Type B pancreatic cell (in vitro differentiated cells): ENCODE results near the gene B4GALT2. TPM values are rescaled to one million over a fixed set of nuclear protein-coding genes. Genes with fewer than 3 reads are reported as not detected.

Experiments used
- DNase-seq: peaks from one replicate; pipeline ENCODE4 v3.0.0; 2021; ENCODE audit warnings: mixed read lengths; ENCODE audit not compliant: unreplicated experiment; ENCODE audit errors: extremely low spot score
- H3K27ac Mint-ChIP-seq: 2 replicates; pipeline ENCODE4 v1.8.0; 2021; ENCODE audit warnings: mild to moderate bottlenecking, mixed read lengths
- H3K27me3 Mint-ChIP-seq: 2 replicates; pipeline ENCODE4 v1.8.0; 2021; ENCODE audit warnings: mixed read lengths
- H3K36me3 Mint-ChIP-seq: 2 replicates; pipeline ENCODE4 v1.8.0; 2021; ENCODE audit warnings: mixed read lengths
- H3K4me1 Mint-ChIP-seq: one replicate; pipeline ENCODE4 v1.8.0; 2021; ENCODE audit warnings: mixed read lengths; ENCODE audit not compliant: unreplicated experiment
- H3K4me3 Mint-ChIP-seq: 2 replicates; pipeline ENCODE4 v1.8.0; 2021; ENCODE audit warnings: mild to moderate bottlenecking, mixed read lengths
- H3K9me3 Mint-ChIP-seq: 2 replicates; pipeline ENCODE4 v1.8.0; 2021; ENCODE audit warnings: mixed read lengths
- total RNA-seq: library from RNA; stranded (reverse); gene quantifications from 2 replicates; pipeline ENCODE4 v1.2.1, GENCODE V29; 2021; ENCODE audit warnings: low replicate concordance
- TF ChIP-seq, protein P1 (sequence below): fragments of 200-600 bp; sonication (generic); conservative IDR thresholded peaks from 2 replicates; pipeline ENCODE4 v1.5.0; 2021; ENCODE audit warnings: antibody characterized with exemption, mild to moderate bottlenecking

B4GALT2 gene
- total RNA-seq, 1 donor from 2014 or later = 54.8 TPM

DNA sequence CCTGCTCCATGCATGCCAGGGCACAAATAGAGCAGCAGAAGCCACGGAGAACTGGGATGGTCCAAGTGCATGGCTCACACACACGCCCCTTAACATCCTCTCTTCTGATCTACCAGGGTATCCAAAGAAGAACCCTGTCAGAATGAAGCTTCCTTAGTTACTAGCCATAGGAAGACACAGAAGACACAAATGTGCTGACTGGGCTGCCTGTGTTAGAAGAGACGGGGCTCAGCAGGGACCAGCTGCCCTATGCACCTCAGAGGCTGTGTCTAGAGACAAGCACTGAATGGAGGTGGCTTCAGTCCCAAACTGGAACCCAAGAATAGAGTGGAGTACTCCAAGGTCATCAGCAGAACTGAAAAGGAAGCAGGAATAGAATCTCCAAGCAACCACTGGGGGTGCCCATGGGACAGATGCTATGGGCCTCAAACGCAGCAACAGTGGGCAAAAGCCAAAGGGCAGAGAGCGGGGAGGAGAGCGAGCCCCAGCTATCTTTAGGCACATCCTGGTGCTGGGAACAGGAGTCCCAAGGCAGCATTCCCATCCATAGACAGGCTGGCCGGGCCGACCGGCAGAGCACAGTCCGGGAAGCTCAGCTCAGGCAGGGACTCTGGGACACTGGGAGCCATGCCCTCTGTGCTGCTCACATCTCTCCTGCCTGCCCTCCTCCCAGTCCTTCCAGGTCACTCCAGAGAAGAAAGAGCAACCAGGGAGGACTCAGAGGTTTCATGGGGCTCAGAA lies 42.7 kb downstream of the B4GALT2 start:
- TF ChIP-seq, protein P1, sequence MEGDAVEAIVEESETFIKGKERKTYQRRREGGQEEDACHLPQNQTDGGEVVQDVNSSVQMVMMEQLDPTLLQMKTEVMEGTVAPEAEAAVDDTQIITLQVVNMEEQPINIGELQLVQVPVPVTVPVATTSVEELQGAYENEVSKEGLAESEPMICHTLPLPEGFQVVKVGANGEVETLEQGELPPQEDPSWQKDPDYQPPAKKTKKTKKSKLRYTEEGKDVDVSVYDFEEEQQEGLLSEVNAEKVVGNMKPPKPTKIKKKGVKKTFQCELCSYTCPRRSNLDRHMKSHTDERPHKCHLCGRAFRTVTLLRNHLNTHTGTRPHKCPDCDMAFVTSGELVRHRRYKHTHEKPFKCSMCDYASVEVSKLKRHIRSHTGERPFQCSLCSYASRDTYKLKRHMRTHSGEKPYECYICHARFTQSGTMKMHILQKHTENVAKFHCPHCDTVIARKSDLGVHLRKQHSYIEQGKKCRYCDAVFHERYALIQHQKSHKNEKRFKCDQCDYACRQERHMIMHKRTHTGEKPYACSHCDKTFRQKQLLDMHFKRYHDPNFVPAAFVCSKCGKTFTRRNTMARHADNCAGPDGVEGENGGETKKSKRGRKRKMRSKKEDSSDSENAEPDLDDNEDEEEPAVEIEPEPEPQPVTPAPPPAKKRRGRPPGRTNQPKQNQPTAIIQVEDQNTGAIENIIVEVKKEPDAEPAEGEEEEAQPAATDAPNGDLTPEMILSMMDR = peak; percentile 16
- Mint-ChIP-seq H3K9me3 (no peaks in the 10 kb centered on the region), H3K4me1 (no peaks in the 10 kb centered on the region), H3K4me3 (no peak overlapping the region), H3K27me3 (no peaks in the 10 kb centered on the region), H3K27ac (no peak overlapping the region), H3K36me3 (peaks cover 9% of the 10 kb centered on the region)
- no peak for DNase-seq

DNA sequence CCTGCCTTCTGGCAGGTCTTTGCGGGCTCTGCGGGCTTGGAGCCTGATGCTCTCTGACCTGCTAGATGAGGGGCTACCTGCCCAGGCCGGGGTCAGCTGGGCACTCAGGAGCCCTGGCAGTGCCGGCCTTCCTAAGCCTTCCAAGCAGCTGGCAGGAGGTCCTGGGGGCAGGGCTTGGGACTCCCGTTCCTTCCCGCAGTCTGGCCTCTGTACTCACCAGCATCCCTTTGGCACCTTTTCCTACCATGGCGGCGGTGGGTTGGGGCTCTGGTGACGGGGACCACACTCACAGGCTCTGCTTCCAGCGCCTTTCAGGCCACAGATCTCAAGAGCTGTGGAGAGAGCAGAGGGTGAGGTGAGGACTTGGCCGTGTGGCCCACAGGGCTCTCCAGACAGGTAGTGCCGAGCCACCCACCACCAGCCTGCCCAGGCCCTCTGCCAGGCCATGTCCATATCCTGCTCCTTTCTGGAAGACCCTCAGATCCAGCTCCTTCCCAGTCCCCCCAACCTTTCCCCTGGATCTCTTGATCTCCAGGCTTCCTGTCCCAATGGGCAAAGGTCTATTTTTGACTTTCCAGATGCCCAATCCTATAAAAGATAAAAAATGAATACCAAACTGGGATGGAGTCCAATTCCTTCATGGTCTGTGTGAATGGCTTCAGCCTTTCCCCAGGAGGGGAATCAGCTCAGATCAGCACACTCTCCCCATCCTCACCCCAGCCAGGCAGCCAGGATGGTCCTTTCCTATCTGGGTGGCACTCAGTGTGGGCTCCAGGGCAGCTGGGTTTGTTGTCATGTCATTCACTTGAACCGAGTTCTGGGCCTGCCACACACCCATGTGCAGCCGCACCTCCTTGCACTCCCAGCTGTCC lies 45.3 kb downstream of the B4GALT2 start:
- no peaks in the 10 kb centered on the region for H3K27me3 Mint-ChIP-seq
- H3K36me3 Mint-ChIP-seq = peaks cover 9% of the 10 kb centered on the region
- peaks cover 17% of the 10 kb centered on the region for H3K4me1 Mint-ChIP-seq
- no peak for DNase-seq
- TF ChIP-seq, protein P1 = no peak
- no peaks in the 10 kb centered on the region for H3K9me3 Mint-ChIP-seq
- no peak overlapping the region for H3K27ac Mint-ChIP-seq
- no peak overlapping the region for H3K4me3 Mint-ChIP-seq

DNA sequence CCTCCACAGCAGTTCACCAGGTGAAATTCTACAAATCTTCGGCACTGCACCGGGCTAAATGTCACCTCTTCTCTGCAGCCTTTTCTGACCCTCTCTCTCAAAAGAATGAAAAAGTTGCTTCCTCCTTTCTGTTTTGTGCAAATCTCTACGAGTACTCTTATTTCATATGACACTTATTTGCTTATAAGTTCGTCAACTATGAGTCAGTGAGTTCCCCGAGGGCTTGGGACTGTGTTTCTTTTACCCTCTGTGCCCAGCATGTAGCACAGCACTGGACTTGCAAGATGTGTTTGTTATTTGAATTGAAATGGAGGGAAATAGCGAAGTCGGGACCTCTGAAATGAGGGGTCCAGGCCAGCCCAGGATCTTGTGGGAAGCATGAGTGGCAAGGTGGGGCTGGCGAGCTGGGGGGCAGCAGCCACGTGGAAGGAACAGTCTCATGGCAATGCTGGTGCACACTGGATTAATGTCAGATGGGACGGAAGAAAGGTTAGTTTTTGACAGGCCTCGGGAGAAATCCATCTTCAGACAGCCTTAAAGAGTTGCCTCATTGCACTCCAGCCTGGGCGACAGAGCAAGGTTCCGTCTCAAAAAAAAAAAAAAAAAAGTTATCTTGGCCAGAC lies 46.0 kb downstream of the B4GALT2 start:
- peak overlapping the region; percentile 19 for H3K27ac Mint-ChIP-seq
- peaks cover 23% of the 10 kb centered on the region for H3K4me1 Mint-ChIP-seq
- no peak overlapping the region for H3K4me3 Mint-ChIP-seq
- H3K27me3 Mint-ChIP-seq = no peaks in the 10 kb centered on the region
- peaks cover 9% of the 10 kb centered on the region for H3K36me3 Mint-ChIP-seq
- no peaks in the 10 kb centered on the region for H3K9me3 Mint-ChIP-seq
- DNase-seq = no peak
- TF ChIP-seq, protein P1 = no peak

DNA sequence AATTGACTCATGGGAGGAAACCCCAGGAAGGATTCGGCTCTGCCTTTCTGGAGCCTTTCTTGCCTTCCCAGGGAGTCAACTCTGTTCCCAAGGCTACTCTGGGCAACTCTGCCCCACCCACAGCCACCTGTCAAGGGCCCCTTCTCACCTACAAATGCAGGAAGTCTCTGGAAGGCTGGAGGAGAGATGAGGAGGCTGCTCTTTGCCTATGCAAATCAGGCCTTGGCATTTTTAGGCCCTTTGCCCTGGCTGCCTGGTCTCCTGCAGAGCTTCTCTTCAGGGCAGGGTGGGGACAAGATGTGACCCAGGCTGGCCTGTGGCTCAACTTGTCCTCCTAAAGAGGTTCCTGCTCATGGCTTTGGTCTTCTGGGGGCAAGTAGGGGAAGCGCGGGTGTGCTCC lies 46.8 kb downstream of the B4GALT2 start:
- H3K27me3 Mint-ChIP-seq = no peaks in the 10 kb centered on the region
- H3K9me3 Mint-ChIP-seq = no peaks in the 10 kb centered on the region
- peaks cover 23% of the 10 kb centered on the region for H3K4me1 Mint-ChIP-seq
- H3K4me3 Mint-ChIP-seq = no peak overlapping the region
- H3K36me3 Mint-ChIP-seq = peaks cover 9% of the 10 kb centered on the region
- no peak for DNase-seq
- TF ChIP-seq, protein P1 = no peak
- no peak overlapping the region for H3K27ac Mint-ChIP-seq

DNA sequence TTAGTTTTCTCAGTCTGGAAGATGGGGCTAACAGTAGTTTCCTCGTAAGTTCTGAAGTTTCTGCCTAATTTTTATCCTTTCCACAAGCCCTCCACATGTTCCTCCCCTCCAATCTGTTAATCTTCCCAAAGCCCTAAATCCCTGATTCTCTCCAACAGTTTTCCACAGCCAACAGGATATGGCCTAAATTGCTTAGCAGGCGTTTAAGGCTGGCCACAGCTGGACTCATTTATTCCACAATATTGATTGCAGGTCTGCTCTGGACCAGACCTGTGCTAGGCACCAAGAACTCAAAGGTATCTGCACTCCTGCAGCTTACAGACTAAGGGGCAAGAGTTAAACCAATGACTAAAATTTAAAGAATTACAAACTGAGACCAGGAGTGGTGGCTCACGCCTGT lies 48.3 kb downstream of the B4GALT2 start:
- Mint-ChIP-seq H3K4me3 (peak overlapping the region; percentile 13), H3K27me3 (no peaks in the 10 kb centered on the region), H3K36me3 (peaks cover 6% of the 10 kb centered on the region), H3K4me1 (peaks cover 32% of the 10 kb centered on the region), H3K9me3 (no peaks in the 10 kb centered on the region), H3K27ac (no peak overlapping the region)
- no peak for DNase-seq
- TF ChIP-seq, protein P1 = no peak
